ENCODE measurements around the gene APC. TPM values are rescaled to one million over a fixed set of nuclear protein-coding genes. Genes with fewer than 3 reads are reported as not detected.

The APC gene
- total RNA-seq, 2 experiments from 2014 or later: 21.8 to 22.8 TPM

- TF ChIP-seq CTCF (IDR thresholded peaks at IDR 0.05): no peak
- no peaks in the 10 kb centered on the region for H3K9me3 Mint-ChIP-seq
- Histone ChIP-seq H3K9me3 (ENCODE audit: control insufficient read depth in 1 of 2, insufficient read depth in 1 of 2, low read length in 2 of 2) (no peaks in the 10 kb centered on the region), H3K4me3 (ENCODE audit: low read length) (no peak overlapping the region), H3K36me3 (ENCODE audit: insufficient read depth, low read length) (peaks cover 6% of the 10 kb centered on the region), H3K27ac (ENCODE audit: low read depth in 1 of 2, low read length in 2 of 2) (no peak overlapping the region), H3K4me1 (ENCODE audit: insufficient read depth, low read length) (no peaks in the 10 kb centered on the region), H3K27me3 (ENCODE audit: control insufficient read depth in 1 of 2, insufficient read depth in 2 of 2, low read length in 2 of 2) (no peaks in the 10 kb centered on the region)
- no peak overlapping the region for H3K27ac Mint-ChIP-seq
- H3K27me3 Mint-ChIP-seq: no peaks in the 10 kb centered on the region
- no peak overlapping the region for H3K4me3 Mint-ChIP-seq
- ChIA-PET POLR2A (no interaction called here), CTCF (no interaction called here)
- no peaks in the 10 kb centered on the region for H3K4me1 Mint-ChIP-seq (ENCODE audit: low read depth)
- H3K36me3 Mint-ChIP-seq (ENCODE audit: low read depth): peaks cover 70% of the 10 kb centered on the region
- DNase-seq (no peak), ATAC-seq (ENCODE audit: poor library complexity) (no peak)
- intact Hi-C loops (cut with DNase I, micrococcal nuclease): no loop called here
Measured at GRCh38 chr5:112812549-112812948, 74.9 kb downstream of the APC start.

GRCh38 chr5:112820246-112820645, 82.6 kb downstream of the APC start:
- CTCF ChIA-PET: no interaction called here
- H3K4me3 Mint-ChIP-seq: no peak overlapping the region
- no peak overlapping the region for H3K27ac Mint-ChIP-seq
- ATAC-seq (ENCODE audit: poor library complexity) (no peak), DNase-seq (no peak)
- no peak for TF ChIP-seq CTCF (IDR thresholded peaks at IDR 0.05)
- no peaks in the 10 kb centered on the region for H3K27me3 Mint-ChIP-seq
- H3K9me3 Mint-ChIP-seq: no peaks in the 10 kb centered on the region
- Histone ChIP-seq H3K4me1 (ENCODE audit: insufficient read depth, low read length) (no peaks in the 10 kb centered on the region), H3K4me3 (ENCODE audit: low read length) (no peak overlapping the region), H3K27ac (ENCODE audit: low read depth in 1 of 2, low read length in 2 of 2) (no peak overlapping the region), H3K9me3 (ENCODE audit: control insufficient read depth in 1 of 2, insufficient read depth in 1 of 2, low read length in 2 of 2) (no peaks in the 10 kb centered on the region), H3K36me3 (ENCODE audit: insufficient read depth, low read length) (peaks cover 49% of the 10 kb centered on the region), H3K27me3 (ENCODE audit: control insufficient read depth in 1 of 2, insufficient read depth in 2 of 2, low read length in 2 of 2) (no peaks in the 10 kb centered on the region)
- POLR2A ChIA-PET: no interaction called here
- H3K36me3 Mint-ChIP-seq (ENCODE audit: low read depth): peaks cover 73% of the 10 kb centered on the region
- intact Hi-C loops (cut with DNase I, micrococcal nuclease): no loop called here
- no peaks in the 10 kb centered on the region for H3K4me1 Mint-ChIP-seq (ENCODE audit: low read depth)

- DNase-seq (no peak), ATAC-seq (ENCODE audit: poor library complexity) (no peak)
- Mint-ChIP-seq H3K27ac (no peak overlapping the region), H3K27me3 (no peaks in the 10 kb centered on the region), H3K36me3 (ENCODE audit: low read depth) (peaks cover 80% of the 10 kb centered on the region), H3K4me1 (ENCODE audit: low read depth) (no peaks in the 10 kb centered on the region), H3K4me3 (no peak overlapping the region), H3K9me3 (no peaks in the 10 kb centered on the region)
- CTCF ChIA-PET: no interaction called here
- Histone ChIP-seq H3K4me1 (ENCODE audit: insufficient read depth, low read length) (no peaks in the 10 kb centered on the region), H3K9me3 (ENCODE audit: control insufficient read depth in 1 of 2, insufficient read depth in 1 of 2, low read length in 2 of 2) (no peaks in the 10 kb centered on the region), H3K27me3 (ENCODE audit: control insufficient read depth in 1 of 2, insufficient read depth in 2 of 2, low read length in 2 of 2) (no peaks in the 10 kb centered on the region), H3K27ac (ENCODE audit: low read depth in 1 of 2, low read length in 2 of 2) (no peak overlapping the region), H3K4me3 (ENCODE audit: low read length) (no peak overlapping the region), H3K36me3 (ENCODE audit: insufficient read depth, low read length) (peaks cover 56% of the 10 kb centered on the region)
- POLR2A ChIA-PET: no interaction called here
- TF ChIP-seq CTCF (IDR thresholded peaks at IDR 0.05): no peak
- intact Hi-C loops (cut with DNase I, micrococcal nuclease): no loop called here
Measured at GRCh38 chr5:112822456-112822855, 84.8 kb downstream of the APC start.

Measured in CD4-positive, alpha-beta T cell (primary cell).